ENCODE measurements around the gene ODAD2. TPM values are rescaled to one million over a fixed set of nuclear protein-coding genes. Genes with fewer than 3 reads are reported as not detected.

The ODAD2 gene
- total and polyA plus RNA-seq, 2 of the 8 experiments (the other 6 are each of a cell fraction or from before 2014, with no cell fraction given) = 0.95 to 4.3 TPM

- Histone ChIP-seq H2BK120ac (replicated peaks; ENCODE audit: low read depth, low read length) (no peak overlapping the region), H3K27ac (ENCODE audit: low read depth, low read length) (no peak overlapping the region), H3K79me1 (ENCODE audit: low read depth, low read length) (no peaks in the 10 kb centered on the region), H2AK5ac (ENCODE audit: low read depth, low read length) (no peak overlapping the region), H3K79me2 (ENCODE audit: control insufficient read depth in 1 of 2, insufficient read depth in 2 of 2, low read length in 2 of 2) (no peaks in the 10 kb centered on the region), H3K14ac (ENCODE audit: insufficient read length) (no peak overlapping the region), H3K56ac (replicated peaks; ENCODE audit: insufficient read length, low read depth, low read length) (no peak overlapping the region), H4K91ac (replicated peaks; ENCODE audit: insufficient read length, low read length) (no peak overlapping the region), H3K23ac (ENCODE audit: insufficient read length) (no peak overlapping the region), H3K36me3 (ENCODE audit: control insufficient read depth in 2 of 4, insufficient read depth in 4 of 4, low read length in 3 of 4) (no peaks in the 10 kb centered on the region), H3K23me2 (ENCODE audit: low read depth, low read length) (no peaks in the 10 kb centered on the region), H3K9me3 (ENCODE audit: insufficient read depth in 2 of 2, low read depth in 1 of 2, low read length in 1 of 2) (no peaks in the 10 kb centered on the region), H2BK5ac (ENCODE audit: low read depth, low read length) (no peak overlapping the region), H3K4me1 (replicated peaks in 1 of 4; ENCODE audit: control insufficient read depth in 3 of 4, insufficient read depth in 4 of 4, low read length in 3 of 4) (peaks cover 0 to 3% (median 1%) of the 10 kb centered on the region in 4 experiments; a peak in 3 of 7 replicates), H3K4ac (replicated peaks; ENCODE audit: insufficient read length, low read depth, low read length) (no peak overlapping the region), H3K9ac (replicated peaks in 1 of 4; ENCODE audit: extremely low read depth in 1 of 4, low read depth in 3 of 4, low read length in 3 of 4) (no peak overlapping the region), H4K20me1 (replicated peaks in 1 of 2; ENCODE audit: control insufficient read depth in 1 of 2, insufficient read depth in 2 of 2, low read length in 2 of 2) (no peaks in the 10 kb centered on the region), H3K27me3 (replicated peaks in 1 of 4; ENCODE audit: control insufficient read depth in 3 of 4, extremely low read depth in 1 of 4, insufficient read depth in 3 of 4, low read length in 3 of 4) (no peaks in the 10 kb centered on the region), H2BK12ac (ENCODE audit: low read depth, low read length) (no peak overlapping the region), H2BK20ac (ENCODE audit: low read length) (no peak overlapping the region), H2AFZ (ENCODE audit: low read length) (no peak overlapping the region; the same call in 1 of the 2 replicates), H3K4me3 (ENCODE audit: extremely low read depth in 1 of 4, insufficient read depth in 2 of 4, low read depth in 3 of 4, low read length in 4 of 4) (no peak overlapping the region), H3K18ac (ENCODE audit: extremely low read depth, low read length) (no peak overlapping the region), H4K5ac (ENCODE audit: insufficient read length, low read depth, low read length) (no peak overlapping the region), H2BK15ac (ENCODE audit: low read length) (no peak overlapping the region), H3K4me2 (ENCODE audit: insufficient read depth in 1 of 2, low read depth in 2 of 2, low read length in 2 of 2) (no peak overlapping the region), H4K8ac (ENCODE audit: extremely low read depth, insufficient read depth, low read length) (no peak overlapping the region)
- ChIA-PET POLR2A (ENCODE audit: partially characterized antibody) (no interaction called here), CTCF (ENCODE audit: partially characterized antibody) (no interaction called here)
- FAIRE-seq (no peak), DNase-seq (ENCODE audit: low read depth in 1 of 2, low spot score in 2 of 2) (no peak)
- TF ChIP-seq MAX (IDR thresholded peaks at IDR 0.05) (no peak), RBBP5 (IDR thresholded peaks at IDR 0.05; ENCODE audit: borderline replicate concordance, low read depth, low read length) (no peak), HDAC6 (IDR thresholded peaks at IDR 0.05; ENCODE audit: low read depth, low read length) (no peak), POU5F1 (IDR thresholded peaks at IDR 0.05; ENCODE audit: low read depth, low read length) (no peak), ZNF274 (IDR thresholded peaks at IDR 0.05; ENCODE audit: borderline replicate concordance, extremely low read depth, low read length) (no peak), CHD2 (IDR thresholded peaks at IDR 0.05; ENCODE audit: low read length) (no peak), TCF12 (IDR thresholded peaks at IDR 0.05; ENCODE audit: low read depth, low read length) (no peak), BCL11A (IDR thresholded peaks at IDR 0.05; ENCODE audit: low read depth in 2 of 2, low read length in 2 of 2) (no peak), SRF (IDR thresholded peaks at IDR 0.05; ENCODE audit: low read depth, low read length) (no peak), SIX5 (IDR thresholded peaks at IDR 0.05; ENCODE audit: low read depth, low read length) (no peak), CBX8 (IDR thresholded peaks at IDR 0.05; ENCODE audit: borderline replicate concordance, low read depth, low read length) (no peak), POLR2A (IDR thresholded peaks at IDR 0.05; ENCODE audit: control extremely low read depth in 1 of 2, low read depth in 2 of 2, low read length in 2 of 2) (no peak), MAFK (IDR thresholded peaks at IDR 0.05; ENCODE audit: low read depth, low read length) (no peak), CEBPB (IDR thresholded peaks at IDR 0.05; ENCODE audit: low read depth, low read length) (no peak), TEAD4 (IDR thresholded peaks at IDR 0.05; ENCODE audit: low read depth, low read length) (no peak)
- 84% methylated on average over 4 of the region's 4 CpGs; no CpG with 5 or more reads in 1 of the 2 experiments for WGBS, 2 experiments (ENCODE audit: extremely low coverage in 1 of 2, insufficient coverage in 1 of 2, insufficient read length in 1 of 2, insufficient replicate concordance in 2 of 2, low coverage in 1 of 2, low lambda C conversion rate in 2 of 2, missing lambda C conversion rate in 1 of 2)
Observed at GRCh38 chr10:27771231-27771630, 227.6 kb downstream of the ODAD2 start.

Data from H1 (cell line).